ENCODE data around the gene CSAD. TPM values are rescaled to one million over a fixed set of nuclear protein-coding genes. Genes with fewer than 3 reads are reported as not detected.
"Not testable (repeated sequence)": the region's sequence is repeated elsewhere in the genome, so short reads cannot be mapped to it uniquely, and the experiment has no call there.

CSAD gene
- total RNA-seq, 1 donor from 2014 or later = 23.8 TPM

DNA sequence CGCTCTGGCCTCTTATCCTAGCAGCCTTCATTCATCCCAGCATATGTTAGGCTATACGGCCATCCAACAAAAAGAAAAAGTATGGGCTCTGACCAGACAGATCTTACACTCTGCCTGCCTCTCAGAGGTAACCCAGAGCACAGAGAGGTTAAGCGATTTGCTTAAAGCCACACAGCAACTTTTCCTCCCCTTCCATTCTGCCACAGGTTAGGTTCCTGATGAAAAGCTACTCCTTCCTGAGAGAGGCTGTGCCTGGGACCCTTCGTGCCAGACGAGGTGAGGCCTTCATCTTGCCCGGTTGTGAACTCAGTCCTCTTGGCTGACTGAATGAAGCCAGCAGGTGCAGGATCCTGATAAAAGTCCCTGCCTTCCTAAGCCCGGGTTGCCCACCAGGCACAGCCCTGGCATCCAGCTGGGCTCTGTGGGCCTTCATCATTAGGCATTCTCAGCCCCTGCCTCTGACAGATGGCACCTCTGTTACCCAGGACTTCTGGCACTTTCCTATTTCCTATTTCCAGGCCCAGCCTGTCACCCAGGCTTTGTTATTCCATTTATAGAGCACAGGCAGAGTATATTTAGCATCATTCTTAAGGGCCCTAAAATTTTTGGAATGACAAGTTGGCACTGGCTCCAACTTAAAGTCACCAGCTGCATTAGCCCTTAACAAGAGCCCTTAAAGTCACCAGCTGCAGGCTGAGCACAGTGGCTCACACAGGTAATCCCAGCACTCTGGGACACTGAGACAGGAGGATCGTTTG, 64.7 kb downstream of the CSAD start:
- Mint-ChIP-seq H3K4me1 (ENCODE audit: unreplicated experiment) (no peaks in the 10 kb centered on the region), H3K27me3 (ENCODE audit: unreplicated experiment) (peaks cover 8% of the 10 kb centered on the region), H3K4me3 (ENCODE audit: unreplicated experiment) (no peak overlapping the region), H3K36me3 (ENCODE audit: low read depth, unreplicated experiment) (no peaks in the 10 kb centered on the region), H3K9me3 (ENCODE audit: unreplicated experiment) (no peaks in the 10 kb centered on the region), H3K27ac (ENCODE audit: unreplicated experiment) (no peak overlapping the region)
- TF ChIP-seq, protein P1, sequence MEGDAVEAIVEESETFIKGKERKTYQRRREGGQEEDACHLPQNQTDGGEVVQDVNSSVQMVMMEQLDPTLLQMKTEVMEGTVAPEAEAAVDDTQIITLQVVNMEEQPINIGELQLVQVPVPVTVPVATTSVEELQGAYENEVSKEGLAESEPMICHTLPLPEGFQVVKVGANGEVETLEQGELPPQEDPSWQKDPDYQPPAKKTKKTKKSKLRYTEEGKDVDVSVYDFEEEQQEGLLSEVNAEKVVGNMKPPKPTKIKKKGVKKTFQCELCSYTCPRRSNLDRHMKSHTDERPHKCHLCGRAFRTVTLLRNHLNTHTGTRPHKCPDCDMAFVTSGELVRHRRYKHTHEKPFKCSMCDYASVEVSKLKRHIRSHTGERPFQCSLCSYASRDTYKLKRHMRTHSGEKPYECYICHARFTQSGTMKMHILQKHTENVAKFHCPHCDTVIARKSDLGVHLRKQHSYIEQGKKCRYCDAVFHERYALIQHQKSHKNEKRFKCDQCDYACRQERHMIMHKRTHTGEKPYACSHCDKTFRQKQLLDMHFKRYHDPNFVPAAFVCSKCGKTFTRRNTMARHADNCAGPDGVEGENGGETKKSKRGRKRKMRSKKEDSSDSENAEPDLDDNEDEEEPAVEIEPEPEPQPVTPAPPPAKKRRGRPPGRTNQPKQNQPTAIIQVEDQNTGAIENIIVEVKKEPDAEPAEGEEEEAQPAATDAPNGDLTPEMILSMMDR (IDR thresholded peaks at IDR 0.05; ENCODE audit: unreplicated experiment) = no peak
- no peak for DNase-seq (ENCODE audit: low spot score)

DNA sequence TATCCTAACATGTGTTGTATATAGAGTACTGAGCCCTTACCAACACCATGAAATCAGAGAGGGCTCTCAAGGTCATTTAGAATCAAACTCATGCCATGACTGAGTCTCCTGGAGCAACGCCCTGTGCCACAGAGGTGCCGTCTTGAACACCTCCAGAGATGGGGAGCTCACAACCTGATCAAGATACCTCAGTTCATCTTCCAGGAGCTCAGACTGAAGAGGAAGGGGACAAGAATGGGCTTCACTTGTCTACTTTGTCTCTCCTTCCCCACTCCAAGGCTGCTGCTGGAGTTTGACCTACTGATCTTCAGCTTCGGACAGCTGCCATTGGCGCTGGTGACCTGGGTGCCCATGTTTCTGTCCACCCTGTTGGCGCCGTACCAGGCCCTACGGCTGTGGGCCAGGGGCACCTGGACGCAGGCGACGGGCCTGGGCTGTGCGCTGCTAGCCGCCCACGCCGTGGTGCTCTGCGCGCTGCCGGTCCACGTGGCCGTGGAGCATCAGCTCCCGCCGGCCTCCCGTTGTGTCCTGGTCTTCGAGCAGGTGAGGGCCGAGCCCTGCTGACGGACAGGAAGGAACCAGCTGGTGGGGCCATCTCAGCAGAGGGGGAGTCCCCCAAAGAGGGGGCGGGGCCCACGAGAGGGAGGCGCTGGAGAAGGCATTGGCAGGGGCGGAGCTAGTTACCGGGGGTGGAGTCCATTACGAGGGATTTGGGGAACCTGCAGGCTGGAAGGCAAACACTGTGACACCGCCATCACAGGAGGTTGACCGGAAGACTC, 65.4 kb downstream of the CSAD start:
- Mint-ChIP-seq H3K27ac (ENCODE audit: unreplicated experiment) (no peak overlapping the region), H3K36me3 (ENCODE audit: low read depth, unreplicated experiment) (no peaks in the 10 kb centered on the region), H3K9me3 (ENCODE audit: unreplicated experiment) (no peaks in the 10 kb centered on the region), H3K4me3 (ENCODE audit: unreplicated experiment) (no peak overlapping the region), H3K4me1 (ENCODE audit: unreplicated experiment) (no peaks in the 10 kb centered on the region), H3K27me3 (ENCODE audit: unreplicated experiment) (peaks cover 8% of the 10 kb centered on the region)
- DNase-seq (ENCODE audit: low spot score) = no peak
- TF ChIP-seq, protein P1 (IDR thresholded peaks at IDR 0.05; ENCODE audit: unreplicated experiment) = no peak

DNA sequence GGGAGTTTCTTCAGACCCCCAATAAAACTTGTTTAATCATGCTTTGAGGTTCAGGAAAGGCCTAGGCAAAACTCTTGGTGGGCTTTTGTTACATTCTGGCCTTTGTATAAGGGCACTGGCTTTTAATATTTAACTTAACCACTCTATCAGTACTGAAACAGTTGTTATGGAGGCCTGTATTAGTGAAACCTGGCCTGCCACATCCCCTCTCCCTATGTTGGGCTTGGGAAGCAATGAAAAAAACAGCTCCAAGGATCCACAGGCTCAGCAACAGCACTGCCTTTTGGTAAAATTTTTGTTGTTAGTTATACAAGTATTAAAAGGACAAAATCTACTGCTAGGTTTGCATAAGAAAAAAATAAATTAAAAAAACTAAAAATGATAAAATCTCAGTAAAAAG, 66.8 kb downstream of the CSAD start:
- Mint-ChIP-seq H3K4me1 (ENCODE audit: unreplicated experiment) (no peaks in the 10 kb centered on the region), H3K4me3 (ENCODE audit: unreplicated experiment) (no peak overlapping the region), H3K27me3 (ENCODE audit: unreplicated experiment) (peaks cover 4% of the 10 kb centered on the region), H3K36me3 (ENCODE audit: low read depth, unreplicated experiment) (no peaks in the 10 kb centered on the region), H3K27ac (ENCODE audit: unreplicated experiment) (no peak overlapping the region), H3K9me3 (ENCODE audit: unreplicated experiment) (no peaks in the 10 kb centered on the region)
- TF ChIP-seq, protein P1 (IDR thresholded peaks at IDR 0.05; ENCODE audit: unreplicated experiment) = no peak
- DNase-seq (ENCODE audit: low spot score) = no peak

DNA sequence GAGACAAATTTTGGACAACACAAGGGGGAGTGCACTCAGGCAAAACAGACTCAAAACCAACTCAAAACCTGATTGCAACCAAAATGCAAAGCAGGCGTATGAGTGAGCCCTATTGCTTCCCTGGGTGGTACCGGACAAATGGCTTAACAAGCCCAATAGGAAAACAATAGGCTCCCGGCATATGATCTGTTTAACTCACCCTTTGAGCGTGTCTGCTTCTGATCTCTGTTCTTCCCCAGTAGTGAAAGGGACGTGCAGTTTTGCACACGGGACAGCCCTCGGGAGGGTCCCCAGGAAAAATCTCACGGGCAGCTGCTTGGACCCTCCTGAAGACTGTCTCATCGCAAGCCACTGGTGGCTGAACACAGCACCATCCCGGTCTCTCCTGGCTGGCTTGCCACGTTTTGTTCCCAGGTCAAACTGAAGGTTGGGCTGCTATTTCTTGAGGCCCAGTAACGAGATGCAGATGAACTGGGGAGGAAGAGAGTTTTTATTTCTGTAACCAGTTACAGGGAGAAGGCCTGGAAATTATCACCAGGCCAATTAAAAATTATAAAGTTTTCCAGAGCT, 67.5 kb downstream of the CSAD start:
- Mint-ChIP-seq H3K4me3 (ENCODE audit: unreplicated experiment) (no peak overlapping the region), H3K4me1 (ENCODE audit: unreplicated experiment) (no peaks in the 10 kb centered on the region), H3K9me3 (ENCODE audit: unreplicated experiment) (no peaks in the 10 kb centered on the region), H3K36me3 (ENCODE audit: low read depth, unreplicated experiment) (no peaks in the 10 kb centered on the region), H3K27me3 (ENCODE audit: unreplicated experiment) (peaks cover 4% of the 10 kb centered on the region), H3K27ac (ENCODE audit: unreplicated experiment) (no peak overlapping the region)
- DNase-seq (ENCODE audit: low spot score) = no peak
- TF ChIP-seq, protein P1 (IDR thresholded peaks at IDR 0.05; ENCODE audit: unreplicated experiment) = no peak

DNA sequence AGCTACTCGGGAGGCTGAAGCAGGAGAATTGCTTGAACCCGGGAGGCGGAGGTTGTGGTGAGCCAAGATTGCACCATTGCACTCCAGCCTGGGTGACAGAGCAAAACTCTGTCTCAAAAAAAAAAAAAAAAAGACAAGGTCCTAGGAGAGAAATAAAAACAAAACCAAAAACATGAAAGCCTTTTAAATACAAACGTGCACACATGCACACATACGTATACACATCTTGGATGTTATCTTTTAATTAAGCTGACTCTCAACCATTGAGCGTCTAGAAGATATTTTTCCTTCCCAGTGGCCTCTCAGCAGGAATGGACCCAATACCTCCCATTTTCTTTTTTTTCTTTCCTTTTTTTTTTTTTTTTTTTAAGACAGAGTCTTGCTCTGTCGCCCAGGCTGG, 68.3 kb downstream of the CSAD start:
- H3K27me3 Mint-ChIP-seq (ENCODE audit: unreplicated experiment); H3K4me1 Mint-ChIP-seq (ENCODE audit: unreplicated experiment); H3K4me3 Mint-ChIP-seq (ENCODE audit: unreplicated experiment); H3K36me3 Mint-ChIP-seq (ENCODE audit: low read depth, unreplicated experiment); H3K27ac Mint-ChIP-seq (ENCODE audit: unreplicated experiment); DNase-seq (ENCODE audit: low spot score); H3K9me3 Mint-ChIP-seq (ENCODE audit: unreplicated experiment): not testable (repeated sequence)

Other genes starting within 250 kb of the CSAD start
- gene KRT18, start 231.8 kb downstream of the CSAD start, total RNA-seq (ENCODE audit: unreplicated experiment) = 195 TPM
- gene EIF4B, start 174.5 kb downstream of the CSAD start, total RNA-seq (ENCODE audit: unreplicated experiment) = 629 TPM
- gene TNS2, start 130.9 kb downstream of the CSAD start, total RNA-seq (ENCODE audit: unreplicated experiment) = 112 TPM
- 10.5 TPM for gene SPRYD3, start 101.5 kb downstream of the CSAD start, total RNA-seq (ENCODE audit: unreplicated experiment)
- gene IGFBP6, start 83.3 kb downstream of the CSAD start, total RNA-seq (ENCODE audit: unreplicated experiment) = 21.1 TPM
- gene SOAT2, start 77.4 kb downstream of the CSAD start, total RNA-seq (ENCODE audit: unreplicated experiment) = not detected
- gene ZNF740, start 203 bp downstream of the CSAD start, total RNA-seq (ENCODE audit: unreplicated experiment) = 47.6 TPM
- gene ITGB7, start 26.3 kb upstream of the CSAD start, total RNA-seq (ENCODE audit: unreplicated experiment) = 0.56 TPM
- 7.9 TPM for gene RARG, start 51.3 kb upstream of the CSAD start, total RNA-seq (ENCODE audit: unreplicated experiment)
- gene ESPL1, start 87.4 kb upstream of the CSAD start, total RNA-seq (ENCODE audit: unreplicated experiment) = 11.8 TPM
- gene PFDN5, start 114.6 kb upstream of the CSAD start, total RNA-seq (ENCODE audit: unreplicated experiment) = 444 TPM
- 55.3 TPM for gene MYG1, start 118.8 kb upstream of the CSAD start, total RNA-seq (ENCODE audit: unreplicated experiment)
- gene AAAS, start 140.7 kb upstream of the CSAD start, total RNA-seq (ENCODE audit: unreplicated experiment) = 56.2 TPM
- gene SP7, start 155.4 kb upstream of the CSAD start, total RNA-seq (ENCODE audit: unreplicated experiment) = 3.6 TPM
- gene SP1, start 199.3 kb upstream of the CSAD start, total RNA-seq (ENCODE audit: unreplicated experiment) = 69.5 TPM
- 1.3 TPM for gene AMHR2, start 242.9 kb upstream of the CSAD start, total RNA-seq (ENCODE audit: unreplicated experiment)